SK-N-SH (cell line): ENCODE measurements around the gene DSCAML1. TPM values are rescaled to one million over a fixed set of nuclear protein-coding genes. Genes with fewer than 3 reads are reported as not detected.

Source experiments
- CTCF ChIA-PET: fragments of 300-600, 350-600 bp; formaldehyde crosslinking; extraction: SDS; loops from one replicate; lab custom pipeline; 2021; lab: Yijun Ruan, JAX
- POLR2A ChIA-PET: fragments of 350-600 bp; sonication (Branson Sonifier 250); formaldehyde crosslinking; extraction: SDS; loops from one replicate; lab custom pipeline; 2020; ENCODE audit warnings: antibody characterized with exemption, inconsistent platforms; lab: Yijun Ruan, JAX
- DNase-seq: peaks from one replicate; pipeline ENCODE4 v3.0.0; 2012
- H2AFZ ChIP-seq: fragments of 200-600 bp; sonication (generic); 2 replicates; pipeline ENCODE4 v1.8.1; 2016; ENCODE audit warnings: antibody characterized with exemption, mild to moderate bottlenecking, low read depth
- H3F3A ChIP-seq: fragments of 200-600 bp; sonication (generic); replicated peaks from 2 replicates; pipeline ENCODE3; 2016; ENCODE audit warnings: antibody characterized with exemption, mild to moderate bottlenecking; ENCODE audit not compliant: insufficient read depth
- H3K27ac ChIP-seq, 2 experiments: fragments of 200-500 bp in 1 of 2; fragments of 200-600 bp in 1 of 2; sonication (Bioruptor generic) in 1 of 2; sonication (generic), shearing (Covaris generic) in 1 of 2; 2 replicates each; pipeline versions ENCODE4 v1.5.1 to v1.6.1; 2014 to 2016; ENCODE audit warnings: low read depth in 2 of 2, inconsistent platforms in 1 of 2, low read length in 1 of 2, mild to moderate bottlenecking in 1 of 2, mixed read lengths in 1 of 2
- H3K27me3 ChIP-seq: fragments of 200-600 bp; sonication (generic), shearing (Covaris generic); 2 replicates; pipeline ENCODE4 v1.6.1; 2016; ENCODE audit warnings: mixed run types; ENCODE audit not compliant: insufficient read depth
- H3K36me3 ChIP-seq, 2 experiments: fragments of 200-500 bp in 1 of 2; fragments of 200-600 bp in 1 of 2; sonication (Bioruptor generic) in 1 of 2; sonication (generic) in 1 of 2; replicated peaks in 1 of 2; 2 replicates each; pipeline versions ENCODE3 to v1.5.1; 2014 to 2016; ENCODE audit warnings: low read length in 1 of 2, mild to moderate bottlenecking in 1 of 2; ENCODE audit not compliant: insufficient read depth in 2 of 2, control insufficient read depth in 1 of 2
- H3K4me1 ChIP-seq, 2 experiments: fragments of 200-500 bp in 1 of 2; fragments of 200-600 bp in 1 of 2; sonication (Bioruptor generic) in 1 of 2; sonication (generic), shearing (Covaris generic) in 1 of 2; 2 replicates each; pipeline versions ENCODE4 v1.5.1 to v1.6.1; 2014 to 2016; ENCODE audit warnings: low read depth in 1 of 2, low read length in 1 of 2, mixed run types in 1 of 2; ENCODE audit not compliant: insufficient read depth in 2 of 2, control insufficient read depth in 1 of 2
- H3K4me2 ChIP-seq: fragments of 200-600 bp; sonication (generic), shearing (Covaris generic); 2 replicates; pipeline ENCODE4 v1.6.1; 2017; ENCODE audit warnings: mixed run types
- H3K4me3 ChIP-seq, 2 experiments: fragments of 200-500 bp in 1 of 2; fragments of 200-600 bp in 1 of 2; sonication (Bioruptor generic) in 1 of 2; sonication (generic), shearing (Covaris generic) in 1 of 2; 2 replicates each; pipeline versions ENCODE4 v1.5.1 to v1.8.1; 2014 to 2016; ENCODE audit warnings: low read depth in 2 of 2, inconsistent platforms in 1 of 2, low read length in 1 of 2, mild to moderate bottlenecking in 1 of 2, mixed read lengths in 1 of 2, moderate library complexity in 1 of 2
- H3K79me2 ChIP-seq: fragments of 200-600 bp; sonication (generic); 2 replicates; pipeline ENCODE4 v1.8.1; 2017; ENCODE audit warnings: mild to moderate bottlenecking; ENCODE audit not compliant: insufficient read depth
- H3K9ac ChIP-seq: fragments of 200-600 bp; sonication (generic); 2 replicates; pipeline ENCODE4 v1.6.1; 2017; ENCODE audit warnings: mixed run types
- H3K9me2 ChIP-seq: fragments of 200-600 bp; sonication (generic); 2 replicates; pipeline ENCODE4 v1.6.1; 2017; ENCODE audit warnings: mixed run types
- H3K9me3 ChIP-seq: fragments of 200-600 bp; sonication (generic); 2 replicates; pipeline ENCODE4 v1.6.1; 2017; ENCODE audit warnings: mixed run types, mild to moderate bottlenecking, moderate library complexity
- H4K20me1 ChIP-seq: fragments of 200-600 bp; sonication (generic); 2 replicates; pipeline ENCODE4 v1.6.1; 2017; ENCODE audit warnings: mild to moderate bottlenecking, mixed run types; ENCODE audit not compliant: insufficient read depth
- CHD2 ChIP-seq: fragments of 150-350 bp; IDR thresholded peaks from 2 replicates; pipeline ENCODE4 v1.6.1; 2018; ENCODE audit warnings: low read length; ENCODE audit not compliant: partially characterized antibody
- ELF1 ChIP-seq: IDR thresholded peaks from 2 replicates; pipeline ENCODE4 v1.4.0; 2012
- EP300 ChIP-seq, 2 experiments: IDR thresholded peaks; 2 replicates each; pipeline versions ENCODE4 v1.4.0 to v1.6.1; 2012; ENCODE audit warnings: borderline replicate concordance in 1 of 2, low read depth in 1 of 2, low read length in 1 of 2
- GABPA ChIP-seq: IDR thresholded peaks from 2 replicates; pipeline ENCODE4 v1.4.0; 2012; ENCODE audit warnings: low read depth, mild to moderate bottlenecking
- GATA2 ChIP-seq: sonication (generic); formaldehyde crosslinking; IDR thresholded peaks from 2 replicates; pipeline ENCODE4 v1.5.0; 2020; ENCODE audit warnings: mild to moderate bottlenecking, missing genetic modification reagents
- MEF2A ChIP-seq: IDR thresholded peaks from 2 replicates; pipeline ENCODE4 v1.4.0; 2012; ENCODE audit warnings: low read depth, borderline replicate concordance
- MXI1 ChIP-seq: IDR thresholded peaks from 2 replicates; pipeline ENCODE4 v1.6.1; 2012; ENCODE audit warnings: mild to moderate bottlenecking, low read depth, low read length, improper control_type of control experiment
- NFIC ChIP-seq: IDR thresholded peaks from 2 replicates; pipeline ENCODE4 v1.4.0; 2012; ENCODE audit warnings: borderline replicate concordance
- NRF1 ChIP-seq: IDR thresholded peaks from 2 replicates; pipeline ENCODE4 v1.6.1; 2012; ENCODE audit warnings: low read depth, mild to moderate bottlenecking, low read length
- POLR2AphosphoS5 ChIP-seq: IDR thresholded peaks from 2 replicates; pipeline ENCODE4 v1.6.1; 2012; ENCODE audit warnings: low read depth, low read length
- RAD21 ChIP-seq: IDR thresholded peaks from 2 replicates; pipeline ENCODE4 v1.6.1; 2012; ENCODE audit warnings: mild to moderate bottlenecking, low read length
- RCOR1 ChIP-seq: fragments of 150-350 bp; IDR thresholded peaks from 2 replicates; pipeline ENCODE4 v1.6.1; 2017; ENCODE audit warnings: antibody characterized with exemption, low read length
- RXRA ChIP-seq: IDR thresholded peaks from 2 replicates; pipeline ENCODE4 v1.4.0; 2012; ENCODE audit warnings: low read depth, mild to moderate bottlenecking, borderline replicate concordance
- SIN3A ChIP-seq: IDR thresholded peaks from 2 replicates; pipeline ENCODE4 v1.6.1; 2012; ENCODE audit warnings: low read depth, mild to moderate bottlenecking, low read length, moderate library complexity, borderline replicate concordance
- TEAD4 ChIP-seq: IDR thresholded peaks from 2 replicates; pipeline ENCODE4 v1.4.0; 2012; ENCODE audit warnings: mild to moderate bottlenecking, borderline replicate concordance; ENCODE audit not compliant: insufficient read depth
- YY1 ChIP-seq: IDR thresholded peaks from 2 replicates; pipeline ENCODE4 v1.4.0; 2012; ENCODE audit warnings: low read depth, mild to moderate bottlenecking
- WGBS: methylation state at CpG from one replicate; pipeline ENCODE4 v1.1.6; 2017; ENCODE audit warnings: low lambda C conversion rate; 5-methylcytosine and 5-hydroxymethylcytosine counted together
- polyA plus RNA-seq, 3 experiments: library from polyadenylated mRNA; depleted of rRNA; stranded (reverse); fragments of >200 nt; gene quantifications; 2 replicates each; pipeline ENCODE4 v1.2.3, GENCODE V29; 2012
- TF ChIP-seq, protein P1 (sequence below): fragments of 150-350 bp; IDR thresholded peaks from 2 replicates; pipeline ENCODE4 v1.6.1; 2016; ENCODE audit warnings: mild to moderate bottlenecking, low read depth, low read length
- TF ChIP-seq, protein P2 (sequence below): IDR thresholded peaks from 2 replicates; pipeline ENCODE4 v1.4.0; 2012; ENCODE audit warnings: low read depth, borderline replicate concordance
- TF ChIP-seq, protein P3 (sequence below): IDR thresholded peaks from 2 replicates; pipeline ENCODE4; 2012
- TF ChIP-seq, protein P4 (sequence below): fragments of 200-600 bp; sonication (generic); IDR thresholded peaks from 2 replicates; pipeline ENCODE4 v1.6.1; 2017; ENCODE audit warnings: antibody characterized with exemption, mild to moderate bottlenecking, moderate library complexity
- TF ChIP-seq, protein P5 (sequence below): fragments of 150-350 bp; IDR thresholded peaks from 2 replicates; pipeline ENCODE4 v1.6.1; 2017; ENCODE audit warnings: antibody characterized with exemption, low read length, low read depth, borderline replicate concordance

The DSCAML1 gene
- polyA plus RNA-seq, 1 of the 3 experiments (the other 2 are of a cell fraction): not detected

DNA sequence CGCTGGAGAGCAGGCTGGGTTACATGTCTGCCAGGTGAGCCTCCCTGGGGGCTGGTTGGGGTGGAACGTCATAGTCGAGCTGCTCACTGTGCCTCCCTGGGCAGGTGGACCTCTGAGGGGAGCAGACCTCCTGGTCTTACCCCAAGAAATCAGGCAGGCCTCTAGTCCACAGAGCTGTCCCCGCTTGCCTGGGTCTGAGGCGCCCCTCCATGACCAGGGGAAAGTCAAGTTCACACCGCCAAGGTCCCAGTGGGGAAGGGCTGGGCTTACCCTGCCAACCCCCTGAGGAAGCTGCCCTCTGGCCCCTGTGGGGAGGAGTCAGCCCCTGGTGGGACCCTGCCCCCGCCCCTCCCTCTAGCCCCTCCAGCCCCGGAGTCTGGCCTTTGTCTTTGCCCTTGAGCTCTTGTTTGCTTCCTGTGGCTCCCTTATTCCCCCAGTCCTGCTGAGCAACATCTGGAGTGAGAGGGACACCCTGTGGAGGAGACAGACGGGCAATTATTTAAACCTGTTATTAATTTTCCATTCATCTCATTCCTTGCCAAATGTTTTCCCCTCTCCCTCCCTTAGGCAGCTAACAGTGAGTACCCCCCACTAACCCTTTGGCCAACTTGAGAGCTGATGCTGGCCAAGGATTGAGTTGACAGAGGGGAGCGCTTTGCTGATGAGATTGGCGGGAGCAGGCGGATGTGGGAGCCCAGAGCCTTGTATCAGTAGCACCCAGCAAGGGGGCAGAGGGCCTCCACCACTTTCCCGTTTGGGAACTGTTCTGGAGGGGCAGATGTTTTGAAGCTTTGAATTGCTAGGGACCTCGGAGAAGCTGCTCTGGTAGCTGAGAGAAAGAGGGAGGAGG is 385.9 kb downstream of the DSCAML1 start:
- Histone ChIP-seq H3K9ac (no peak overlapping the region), H4K20me1 (no peaks in the 10 kb centered on the region), H3K4me3 (no peak overlapping the region), H3K27me3 (no peaks in the 10 kb centered on the region), H2AFZ (no peak overlapping the region), H3K27ac (peak overlapping the region in 1 of 2 experiments; percentile 24; a peak in 2 of 4 replicates), H3K36me3 (peaks cover 20 to 36% of the 10 kb centered on the region in 2 experiments), H3K9me3 (no peaks in the 10 kb centered on the region), H3K9me2 (no peaks in the 10 kb centered on the region), H3K79me2 (no peaks in the 10 kb centered on the region), H3K4me1 (peaks cover 0 to 12% of the 10 kb centered on the region in 2 experiments; a peak in 1 of 4 replicates), H3K4me2 (no peak overlapping the region), H3F3A (no peaks in the 10 kb centered on the region)
- DNase-seq: peak; percentile 77
- 83% methylated on average over 8 of the region's 14 CpGs for WGBS
- POLR2A ChIA-PET: interaction anchor here (1.9 kb wide), 1 partner anchor 31 kb away, joined by 4 read pairs; no protein-coding TSS in a partner anchor
- TF ChIP-seq CHD2: peak; percentile 17
- no peak for TF ChIP-seq POLR2AphosphoS5
- TF ChIP-seq RAD21: peak; percentile 56
- CTCF ChIA-PET: interaction anchor here (1.0 to 6.9 kb wide), 10 partner anchors 14 to 536 kb away, joined by 3 to 73 read pairs (median 4); partner anchors contain the start of genes PCSK7 and RNF214

DNA sequence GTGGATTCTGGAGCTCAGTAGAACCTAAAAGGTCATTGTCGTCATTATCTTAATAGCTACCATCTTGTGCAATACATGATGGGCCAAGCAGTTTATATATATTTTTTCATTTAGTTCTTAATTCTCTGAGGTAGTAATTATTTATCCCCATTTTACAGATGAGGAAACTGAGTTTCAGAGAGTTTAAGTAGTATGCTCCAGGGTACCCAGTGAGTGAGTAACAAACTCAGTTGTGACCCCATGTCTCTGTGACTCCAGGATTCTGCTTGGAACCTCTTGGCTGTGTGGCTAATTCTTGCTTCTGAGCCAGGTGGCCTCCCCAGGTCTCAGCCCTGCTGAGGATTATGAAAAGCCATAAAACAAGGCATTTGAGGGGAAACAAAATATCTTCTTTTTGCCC is 386.8 kb downstream of the DSCAML1 start:
- POLR2A ChIA-PET: no interaction called here
- Histone ChIP-seq H3K9ac (no peak overlapping the region), H3K9me3 (no peaks in the 10 kb centered on the region), H3K36me3 (peaks cover 27 to 37% of the 10 kb centered on the region in 2 experiments), H3K27me3 (no peaks in the 10 kb centered on the region), H3F3A (no peaks in the 10 kb centered on the region), H3K79me2 (no peaks in the 10 kb centered on the region), H4K20me1 (no peaks in the 10 kb centered on the region), H3K4me3 (no peak overlapping the region), H3K9me2 (no peaks in the 10 kb centered on the region), H2AFZ (no peak overlapping the region), H3K4me2 (no peak overlapping the region), H3K4me1 (peaks cover 0 to 12% of the 10 kb centered on the region in 2 experiments; a peak in 1 of 4 replicates), H3K27ac (no peak overlapping the region)
- no peak for DNase-seq
- CTCF ChIA-PET: interaction anchor here (1.2 to 6.9 kb wide), 4 partner anchors 14 to 537 kb away, joined by 7 to 73 read pairs (median 20); no protein-coding TSS in a partner anchor
- TF ChIP-seq, protein P1, sequence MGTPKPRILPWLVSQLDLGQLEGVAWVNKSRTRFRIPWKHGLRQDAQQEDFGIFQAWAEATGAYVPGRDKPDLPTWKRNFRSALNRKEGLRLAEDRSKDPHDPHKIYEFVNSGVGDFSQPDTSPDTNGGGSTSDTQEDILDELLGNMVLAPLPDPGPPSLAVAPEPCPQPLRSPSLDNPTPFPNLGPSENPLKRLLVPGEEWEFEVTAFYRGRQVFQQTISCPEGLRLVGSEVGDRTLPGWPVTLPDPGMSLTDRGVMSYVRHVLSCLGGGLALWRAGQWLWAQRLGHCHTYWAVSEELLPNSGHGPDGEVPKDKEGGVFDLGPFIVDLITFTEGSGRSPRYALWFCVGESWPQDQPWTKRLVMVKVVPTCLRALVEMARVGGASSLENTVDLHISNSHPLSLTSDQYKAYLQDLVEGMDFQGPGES: no peak
- TF ChIP-seq TEAD4: no peak
- TF ChIP-seq GATA2 (CRISPR knock-in tag): no peak
- TF ChIP-seq, protein P2, sequence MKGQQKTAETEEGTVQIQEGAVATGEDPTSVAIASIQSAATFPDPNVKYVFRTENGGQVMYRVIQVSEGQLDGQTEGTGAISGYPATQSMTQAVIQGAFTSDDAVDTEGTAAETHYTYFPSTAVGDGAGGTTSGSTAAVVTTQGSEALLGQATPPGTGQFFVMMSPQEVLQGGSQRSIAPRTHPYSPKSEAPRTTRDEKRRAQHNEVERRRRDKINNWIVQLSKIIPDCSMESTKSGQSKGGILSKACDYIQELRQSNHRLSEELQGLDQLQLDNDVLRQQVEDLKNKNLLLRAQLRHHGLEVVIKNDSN: no peak
- TF ChIP-seq MEF2A: no peak
- no peak for TF ChIP-seq YY1
- TF ChIP-seq, protein P3, sequence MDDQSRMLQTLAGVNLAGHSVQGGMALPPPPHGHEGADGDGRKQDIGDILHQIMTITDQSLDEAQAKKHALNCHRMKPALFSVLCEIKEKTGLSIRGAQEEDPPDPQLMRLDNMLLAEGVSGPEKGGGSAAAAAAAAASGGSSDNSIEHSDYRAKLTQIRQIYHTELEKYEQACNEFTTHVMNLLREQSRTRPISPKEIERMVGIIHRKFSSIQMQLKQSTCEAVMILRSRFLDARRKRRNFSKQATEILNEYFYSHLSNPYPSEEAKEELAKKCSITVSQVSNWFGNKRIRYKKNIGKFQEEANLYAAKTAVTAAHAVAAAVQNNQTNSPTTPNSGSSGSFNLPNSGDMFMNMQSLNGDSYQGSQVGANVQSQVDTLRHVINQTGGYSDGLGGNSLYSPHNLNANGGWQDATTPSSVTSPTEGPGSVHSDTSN: no peak
- no peak for TF ChIP-seq RXRA
- no peak for TF ChIP-seq ELF1
- no peak for TF ChIP-seq MXI1
- TF ChIP-seq, protein P4, sequence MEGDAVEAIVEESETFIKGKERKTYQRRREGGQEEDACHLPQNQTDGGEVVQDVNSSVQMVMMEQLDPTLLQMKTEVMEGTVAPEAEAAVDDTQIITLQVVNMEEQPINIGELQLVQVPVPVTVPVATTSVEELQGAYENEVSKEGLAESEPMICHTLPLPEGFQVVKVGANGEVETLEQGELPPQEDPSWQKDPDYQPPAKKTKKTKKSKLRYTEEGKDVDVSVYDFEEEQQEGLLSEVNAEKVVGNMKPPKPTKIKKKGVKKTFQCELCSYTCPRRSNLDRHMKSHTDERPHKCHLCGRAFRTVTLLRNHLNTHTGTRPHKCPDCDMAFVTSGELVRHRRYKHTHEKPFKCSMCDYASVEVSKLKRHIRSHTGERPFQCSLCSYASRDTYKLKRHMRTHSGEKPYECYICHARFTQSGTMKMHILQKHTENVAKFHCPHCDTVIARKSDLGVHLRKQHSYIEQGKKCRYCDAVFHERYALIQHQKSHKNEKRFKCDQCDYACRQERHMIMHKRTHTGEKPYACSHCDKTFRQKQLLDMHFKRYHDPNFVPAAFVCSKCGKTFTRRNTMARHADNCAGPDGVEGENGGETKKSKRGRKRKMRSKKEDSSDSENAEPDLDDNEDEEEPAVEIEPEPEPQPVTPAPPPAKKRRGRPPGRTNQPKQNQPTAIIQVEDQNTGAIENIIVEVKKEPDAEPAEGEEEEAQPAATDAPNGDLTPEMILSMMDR: no peak
- no peak for TF ChIP-seq GABPA
- TF ChIP-seq, protein P5, sequence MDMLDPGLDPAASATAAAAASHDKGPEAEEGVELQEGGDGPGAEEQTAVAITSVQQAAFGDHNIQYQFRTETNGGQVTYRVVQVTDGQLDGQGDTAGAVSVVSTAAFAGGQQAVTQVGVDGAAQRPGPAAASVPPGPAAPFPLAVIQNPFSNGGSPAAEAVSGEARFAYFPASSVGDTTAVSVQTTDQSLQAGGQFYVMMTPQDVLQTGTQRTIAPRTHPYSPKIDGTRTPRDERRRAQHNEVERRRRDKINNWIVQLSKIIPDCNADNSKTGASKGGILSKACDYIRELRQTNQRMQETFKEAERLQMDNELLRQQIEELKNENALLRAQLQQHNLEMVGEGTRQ: no peak
- TF ChIP-seq NFIC: no peak
- no peak for TF ChIP-seq SIN3A
- TF ChIP-seq EP300 (IDR thresholded peaks at IDR 0.05; ENCODE audit: borderline replicate concordance in 1 of 2, low read depth in 1 of 2, low read length in 1 of 2): no peak
- no peak for TF ChIP-seq NRF1
- no peak for TF ChIP-seq RCOR1
- WGBS: 93% methylated on average over 1 of the region's 1 CpG
